Thoracic aorta (tissue), 2 donors: Measurements from ENCODE around the gene HOXB4. TPM values are rescaled to one million over a fixed set of nuclear protein-coding genes. Genes with fewer than 3 reads are reported as not detected.

Experiments
- ATAC-seq: fragments of 150-250 bp; one replicate; pipeline ENCODE4 v1.8.0; 2017; ENCODE audit warnings: low read depth; ENCODE audit not compliant: insufficient number of reproducible peaks, low FRiP score
- DNase-seq: peaks from one replicate; pipeline ENCODE4 v3.0.0-alpha.2; 2020; ENCODE audit warnings: low spot score
- H3K27ac ChIP-seq, 2 donors: fragments of 200-600 bp; sonication (generic); 1 replicate in 1 of 2; 2 replicates in 1 of 2; pipeline ENCODE4 v1.5.1; 2016; ENCODE audit warnings: mild to moderate bottlenecking in 2 of 2, moderate library complexity in 2 of 2
- H3K27me3 ChIP-seq: fragments of 200-600 bp; sonication (generic); replicated peaks from 2 replicates; pipeline ENCODE4 v1.6.0; 2016; ENCODE audit warnings: mild to moderate bottlenecking; ENCODE audit not compliant: insufficient read depth
- H3K36me3 ChIP-seq: fragments of 200-600 bp; sonication (generic); one replicate; pipeline ENCODE4 v1.5.1; 2016
- H3K4me1 ChIP-seq, 2 donors: fragments of 200-600 bp; sonication (generic); 1 replicate in 1 of 2; 2 replicates in 1 of 2; pipeline versions ENCODE4 v1.5.1 to v1.6.0; 2016; ENCODE audit warnings: low read depth in 2 of 2, mild to moderate bottlenecking in 1 of 2; ENCODE audit not compliant: control insufficient read depth in 1 of 2
- H3K4me3 ChIP-seq: fragments of 200-600 bp; sonication (generic); 2 replicates; pipeline ENCODE4 v1.5.1; 2016; ENCODE audit warnings: mild to moderate bottlenecking
- H3K9me3 ChIP-seq: fragments of 200-600 bp; sonication (generic); 2 replicates; pipeline ENCODE4 v1.5.1; 2016
- total RNA-seq, 2 donors: library from RNA; depleted of rRNA; stranded (reverse); fragments of >200 nt; gene quantifications; one replicate each; pipeline versions ENCODE4 v1.1.0 to v1.2.3, GENCODE V29; 2016
- TF ChIP-seq, protein P1 (sequence below): fragments of 200-600 bp; sonication (generic); IDR thresholded peaks from one replicate; pipeline ENCODE4 v1.5.1; 2019; ENCODE audit warnings: antibody characterized with exemption

The HOXB4 gene
- total RNA-seq, 2 donors from 2014 or later = 6.2 to 11.5 TPM

DNA sequence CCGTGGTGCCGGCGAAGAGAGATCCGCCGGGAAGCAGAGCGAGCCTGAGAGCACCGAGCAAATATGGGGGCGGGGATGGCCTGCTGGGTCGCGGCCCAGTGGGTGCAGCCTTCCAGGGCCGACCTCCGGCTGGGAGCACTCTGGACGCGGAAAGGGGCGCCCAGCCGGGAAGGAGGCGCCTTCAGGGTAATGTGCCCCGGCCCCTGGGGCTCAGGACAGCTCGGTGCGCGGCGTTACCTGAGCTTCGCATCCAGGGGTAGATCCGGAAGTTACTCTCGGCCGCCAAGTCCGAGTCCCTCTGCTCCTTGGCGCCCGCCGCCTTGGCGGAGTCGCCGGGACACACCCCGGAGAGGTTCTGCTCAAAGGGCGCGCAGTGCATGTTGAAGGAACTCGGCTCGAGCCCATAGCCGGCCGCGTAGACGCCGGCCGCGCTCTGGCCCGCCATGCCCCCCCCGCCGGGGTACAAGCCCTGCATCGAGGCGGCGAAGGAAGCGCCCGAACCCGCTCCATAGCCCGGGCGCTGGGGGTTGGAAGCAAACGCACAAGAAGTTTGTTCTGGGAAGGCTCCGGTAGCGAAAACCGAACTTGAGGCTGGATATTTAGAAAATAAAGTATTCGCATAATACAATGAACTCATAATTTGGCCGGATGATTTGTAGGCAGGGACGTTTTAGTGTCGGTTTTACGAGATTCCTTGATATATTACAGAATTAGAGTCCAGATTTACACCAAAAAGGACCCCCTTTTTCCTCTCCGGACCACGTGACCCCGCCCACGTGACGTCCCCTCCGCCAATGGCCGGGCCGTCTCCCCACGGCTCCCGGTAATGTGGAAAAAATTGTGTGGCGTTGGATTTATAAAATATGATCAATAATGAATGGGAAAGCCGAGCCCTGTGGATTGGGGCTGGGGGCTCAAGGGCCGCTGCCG is 32.4 kb upstream of the HOXB4 start, which contains the start of gene HOXB7:
Gene HOXB7, minus strand, starts transcription at position 736 of the 930 bp plus-strand sequence. Its CDS starts 99 bp downstream, at position 637.
- DNase-seq (no peak), ATAC-seq (peak; percentile 62)
- Histone ChIP-seq H3K4me1 (peaks cover 4 to 45% of the 10 kb centered on the region in 2 donors), H3K9me3 (no peaks in the 10 kb centered on the region), H3K27me3 (peaks cover 13% of the 10 kb centered on the region), H3K27ac (peak within 1 kb of the TSS; percentile 78 to 91), H3K4me3 (peak within 1 kb of the TSS; percentile 81), H3K36me3 (no peaks in the 10 kb centered on the region)
- TF ChIP-seq, protein P1, sequence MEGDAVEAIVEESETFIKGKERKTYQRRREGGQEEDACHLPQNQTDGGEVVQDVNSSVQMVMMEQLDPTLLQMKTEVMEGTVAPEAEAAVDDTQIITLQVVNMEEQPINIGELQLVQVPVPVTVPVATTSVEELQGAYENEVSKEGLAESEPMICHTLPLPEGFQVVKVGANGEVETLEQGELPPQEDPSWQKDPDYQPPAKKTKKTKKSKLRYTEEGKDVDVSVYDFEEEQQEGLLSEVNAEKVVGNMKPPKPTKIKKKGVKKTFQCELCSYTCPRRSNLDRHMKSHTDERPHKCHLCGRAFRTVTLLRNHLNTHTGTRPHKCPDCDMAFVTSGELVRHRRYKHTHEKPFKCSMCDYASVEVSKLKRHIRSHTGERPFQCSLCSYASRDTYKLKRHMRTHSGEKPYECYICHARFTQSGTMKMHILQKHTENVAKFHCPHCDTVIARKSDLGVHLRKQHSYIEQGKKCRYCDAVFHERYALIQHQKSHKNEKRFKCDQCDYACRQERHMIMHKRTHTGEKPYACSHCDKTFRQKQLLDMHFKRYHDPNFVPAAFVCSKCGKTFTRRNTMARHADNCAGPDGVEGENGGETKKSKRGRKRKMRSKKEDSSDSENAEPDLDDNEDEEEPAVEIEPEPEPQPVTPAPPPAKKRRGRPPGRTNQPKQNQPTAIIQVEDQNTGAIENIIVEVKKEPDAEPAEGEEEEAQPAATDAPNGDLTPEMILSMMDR = no peak

DNA sequence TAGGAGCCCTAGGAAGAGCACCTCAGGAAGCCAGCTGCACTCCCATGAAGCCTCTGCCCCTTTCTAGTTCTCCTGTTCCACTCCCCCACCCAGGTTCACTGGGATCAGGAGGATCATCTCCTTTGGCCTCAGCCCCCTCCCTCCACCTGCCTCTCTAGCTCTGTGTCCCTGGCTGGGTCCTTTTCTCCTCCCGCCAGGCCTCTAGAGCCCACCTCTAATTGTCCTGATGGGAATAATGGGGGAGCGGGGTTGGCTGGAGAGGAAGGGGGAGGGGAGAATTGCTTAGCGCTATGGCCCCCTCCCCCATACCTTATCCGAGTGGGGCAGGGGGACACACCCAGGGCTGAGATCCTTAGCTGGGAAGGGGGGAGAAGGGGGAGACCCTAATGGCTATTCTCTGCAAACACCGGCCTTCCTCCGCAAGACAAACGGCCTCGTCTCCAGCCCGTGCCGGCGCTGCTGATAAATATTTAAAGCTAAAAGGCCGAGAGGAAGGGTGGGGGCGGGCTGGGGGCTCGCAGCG is 31.7 kb upstream of the HOXB4 start:
- Histone ChIP-seq H3K27me3 (peaks cover 6% of the 10 kb centered on the region), H3K4me3 (peak overlapping the region; percentile 81), H3K4me1 (peaks cover 4 to 45% of the 10 kb centered on the region in 2 donors), H3K36me3 (no peaks in the 10 kb centered on the region), H3K27ac (peak overlapping the region; percentile 78 to 91), H3K9me3 (no peaks in the 10 kb centered on the region)
- TF ChIP-seq, protein P1 = no peak
- ATAC-seq (no peak), DNase-seq (no peak)

DNA sequence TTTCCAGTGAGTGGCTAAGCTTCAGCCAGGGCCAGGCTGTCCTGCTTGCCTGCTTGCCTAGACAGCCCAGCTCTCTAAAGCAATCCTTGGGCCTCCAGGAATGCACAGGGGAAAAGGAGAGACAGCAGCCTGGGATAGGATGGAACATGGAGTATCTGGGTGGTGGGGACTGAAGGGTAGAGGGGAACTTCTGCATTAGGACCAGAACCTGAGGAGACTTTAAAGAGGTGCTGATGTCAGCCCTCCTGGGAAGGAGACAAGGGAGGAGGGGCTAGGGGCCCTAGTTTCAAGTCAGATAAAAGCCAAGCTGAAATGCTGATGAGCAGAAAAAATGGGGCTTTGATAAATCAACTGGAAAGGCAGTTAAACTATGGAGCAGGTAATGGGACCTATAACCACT is 30.9 kb upstream of the HOXB4 start:
- TF ChIP-seq, protein P1 = no peak
- Histone ChIP-seq H3K9me3 (no peaks in the 10 kb centered on the region), H3K4me3 (no peak overlapping the region), H3K27me3 (peaks cover 1% of the 10 kb centered on the region), H3K36me3 (no peaks in the 10 kb centered on the region), H3K27ac (no peak overlapping the region), H3K4me1 (peaks cover 4 to 44% of the 10 kb centered on the region in 2 donors)
- DNase-seq (no peak), ATAC-seq (no peak)

DNA sequence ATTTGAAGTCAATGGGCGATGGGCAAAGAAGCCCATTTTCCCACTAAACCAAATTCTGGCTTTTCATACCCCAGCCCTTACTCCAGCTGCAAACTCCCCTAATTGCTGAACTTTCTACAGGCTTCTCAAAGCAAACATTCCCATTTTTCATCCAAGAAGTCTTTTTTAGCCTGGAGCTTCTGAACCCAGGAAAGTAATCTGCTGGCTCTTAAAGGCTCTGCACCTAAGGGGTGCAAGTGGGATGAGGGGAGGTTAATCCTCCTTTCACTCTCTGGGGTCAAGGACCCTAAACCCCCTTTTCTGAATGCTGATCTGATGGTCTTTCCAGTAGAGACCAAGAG is 30.3 kb upstream of the HOXB4 start:
- Histone ChIP-seq H3K4me1 (peaks cover 4 to 40% of the 10 kb centered on the region in 2 donors), H3K27ac (no peak overlapping the region), H3K9me3 (no peaks in the 10 kb centered on the region), H3K27me3 (no peaks in the 10 kb centered on the region), H3K4me3 (no peak overlapping the region), H3K36me3 (no peaks in the 10 kb centered on the region)
- TF ChIP-seq, protein P1 = no peak
- DNase-seq (no peak), ATAC-seq (no peak)

DNA sequence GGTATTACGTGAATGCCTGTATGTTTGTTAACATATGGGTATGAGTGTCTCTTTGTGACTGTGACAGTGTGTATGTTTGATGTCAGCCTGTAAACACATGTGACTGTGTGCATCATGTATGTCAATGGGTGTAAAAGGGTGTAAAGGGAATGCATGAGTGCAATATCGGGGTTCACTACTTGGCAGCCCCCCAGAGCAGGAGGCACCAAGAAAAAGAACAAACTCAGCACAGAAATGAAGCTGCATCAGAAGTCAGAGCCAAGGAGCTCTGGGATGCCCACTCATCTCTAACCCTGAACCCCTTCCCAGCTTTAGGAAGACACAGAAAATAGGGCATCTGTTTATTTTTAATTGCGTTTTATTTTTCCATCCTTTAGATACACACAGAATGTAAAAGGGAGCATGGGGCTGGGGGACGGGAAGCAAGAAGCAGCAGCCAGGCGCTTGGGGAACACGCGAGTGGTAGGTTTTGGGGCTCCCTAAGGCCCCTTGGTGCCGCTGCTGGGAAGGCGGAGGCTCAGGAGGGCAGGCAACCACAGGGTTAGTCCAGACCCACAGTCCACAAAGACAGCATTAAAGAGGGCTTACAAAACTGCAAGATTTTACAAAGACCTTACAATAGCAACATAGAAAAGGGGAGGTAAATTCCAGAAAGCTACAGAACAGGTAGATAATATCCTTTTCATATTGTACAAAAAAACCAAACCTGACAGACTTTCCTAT is 28.9 kb upstream of the HOXB4 start:
- H3K9me3 ChIP-seq = no peaks in the 10 kb centered on the region
- no peak for ATAC-seq
- TF ChIP-seq, protein P1 = no peak
- no peak for DNase-seq
- no peaks in the 10 kb centered on the region for H3K27me3 ChIP-seq
- H3K36me3 ChIP-seq = no peaks in the 10 kb centered on the region
- no peak overlapping the region for H3K27ac ChIP-seq
- peaks cover 1 to 45% of the 10 kb centered on the region in 2 donors for H3K4me1 ChIP-seq
- H3K4me3 ChIP-seq = no peak overlapping the region
